Choroid plexus epithelial cell (primary cell): ENCODE data around the gene C5orf63.

ENCODE experiments used
- DNase-seq: peaks from one replicate; pipeline ENCODE4 v3.0.0-alpha.2; 2010; ENCODE audit warnings: low read depth
- H3K4me3 ChIP-seq: 2 replicates; pipeline ENCODE4 v1.5.1; 2011; ENCODE audit warnings: low read depth, mild to moderate bottlenecking, control low read depth, low read length, moderate library complexity
- CTCF ChIP-seq: conservative IDR thresholded peaks from 2 replicates; pipeline ENCODE4 v1.5.1; 2011; ENCODE audit warnings: low read depth, mild to moderate bottlenecking, control low read depth, inconsistent platforms, low read length, moderate library complexity

Gene C5orf63

GRCh38 chr5:127014573-127014972 lies 58.7 kb downstream of the C5orf63 start:
- no peak for TF ChIP-seq CTCF
- no peak for DNase-seq
- no peak overlapping the region for H3K4me3 ChIP-seq

GRCh38 chr5:127013407-127013806 lies 59.9 kb downstream of the C5orf63 start:
- DNase-seq, result no peak
- no peak overlapping the region for H3K4me3 ChIP-seq
- no peak for TF ChIP-seq CTCF

GRCh38 chr5:127012916-127013315 lies 60.4 kb downstream of the C5orf63 start:
- no peak for TF ChIP-seq CTCF
- no peak overlapping the region for H3K4me3 ChIP-seq
- peak; percentile 74 for DNase-seq

- no peak for DNase-seq
- H3K4me3 ChIP-seq, result no peak overlapping the region
- no peak for TF ChIP-seq CTCF
These were observed 61.2 kb downstream of the C5orf63 start for GRCh38 chr5:127011961-127012644.

GRCh38 chr5:127011153-127011552 lies 62.1 kb downstream of the C5orf63 start:
- TF ChIP-seq CTCF, result no peak
- H3K4me3 ChIP-seq, result no peak overlapping the region
- peak; percentile 59 for DNase-seq

- DNase-seq, result no peak
- no peak for TF ChIP-seq CTCF
- H3K4me3 ChIP-seq, result no peak overlapping the region
These were observed 62.9 kb downstream of the C5orf63 start for GRCh38 chr5:127010362-127010761.

- DNase-seq, result no peak
- no peak overlapping the region for H3K4me3 ChIP-seq
- TF ChIP-seq CTCF, result no peak
These were observed 63.5 kb downstream of the C5orf63 start for GRCh38 chr5:127009784-127010183.
